IPS-20b (cell line): ENCODE data around the gene ZNF184.

Experiments
- H3K27ac ChIP-seq: one replicate; pipeline ENCODE4 v1.5.1; 2013; ENCODE audit warnings: low read length
- H3K27me3 ChIP-seq: 2 replicates; pipeline ENCODE4 v1.6.1; 2013; ENCODE audit warnings: mild to moderate bottlenecking, low read length, inconsistent platforms; ENCODE audit not compliant: insufficient read depth
- H3K36me3 ChIP-seq: 2 replicates; pipeline ENCODE4 v1.6.1; 2013; ENCODE audit warnings: low read depth, mild to moderate bottlenecking, inconsistent platforms, low read length, moderate library complexity; ENCODE audit not compliant: insufficient read depth
- H3K4me1 ChIP-seq: 2 replicates; pipeline ENCODE4 v1.6.1; 2013; ENCODE audit warnings: mild to moderate bottlenecking, control low read depth, inconsistent platforms, low read length, moderate library complexity; ENCODE audit not compliant: insufficient read depth
- H3K4me3 ChIP-seq: 2 replicates; pipeline ENCODE4 v1.5.1; 2013; ENCODE audit warnings: mild to moderate bottlenecking, low read length, inconsistent platforms
- H3K9ac ChIP-seq: 2 replicates; pipeline ENCODE4 v1.6.1; 2013; ENCODE audit warnings: low read depth, mild to moderate bottlenecking, inconsistent platforms, low read length, moderate library complexity
- H3K9me3 ChIP-seq: 2 replicates; pipeline ENCODE4 v1.6.1; 2013; ENCODE audit warnings: mild to moderate bottlenecking, low read depth, low read length, inconsistent platforms; ENCODE audit not compliant: insufficient read depth

ZNF184 gene

GRCh38 chr6:27477318-27478013, 4.6 kb upstream of the ZNF184 start:
- no peak overlapping the region for H3K27ac ChIP-seq
- no peaks in the 10 kb centered on the region for H3K9me3 ChIP-seq
- H3K4me1 ChIP-seq: peaks cover 3% of the 10 kb centered on the region; the same call in 1 of the 2 replicates
- no peaks in the 10 kb centered on the region for H3K36me3 ChIP-seq
- peak overlapping the region; percentile 94; the same call in 1 of the 2 replicates for H3K4me3 ChIP-seq
- peaks cover 13% of the 10 kb centered on the region; the same call in 1 of the 2 replicates for H3K27me3 ChIP-seq
- H3K9ac ChIP-seq: no peak overlapping the region

- Histone ChIP-seq H3K27me3 (peaks cover 13% of the 10 kb centered on the region; the same call in 1 of the 2 replicates), H3K27ac (no peak overlapping the region), H3K4me3 (no peak overlapping the region), H3K4me1 (peaks cover 3% of the 10 kb centered on the region; the same call in 1 of the 2 replicates), H3K9me3 (no peaks in the 10 kb centered on the region), H3K36me3 (no peaks in the 10 kb centered on the region), H3K9ac (no peak overlapping the region)
Measured at GRCh38 chr6:27476090-27476489, 3.2 kb upstream of the ZNF184 start.

GRCh38 chr6:27474672-27475071, 1.8 kb upstream of the ZNF184 start:
- Histone ChIP-seq H3K4me3 (peak overlapping the region; percentile 34; the same call in 1 of the 2 replicates), H3K9me3 (no peaks in the 10 kb centered on the region), H3K9ac (no peak overlapping the region), H3K36me3 (no peaks in the 10 kb centered on the region), H3K27ac (no peak overlapping the region), H3K27me3 (peaks cover 13% of the 10 kb centered on the region; the same call in 1 of the 2 replicates), H3K4me1 (peaks cover 3% of the 10 kb centered on the region; the same call in 1 of the 2 replicates)

- peak overlapping the region; percentile 34; the same call in 1 of the 2 replicates for H3K4me3 ChIP-seq
- no peak overlapping the region for H3K9ac ChIP-seq
- H3K4me1 ChIP-seq: peaks cover 3% of the 10 kb centered on the region; the same call in 1 of the 2 replicates
- no peaks in the 10 kb centered on the region for H3K9me3 ChIP-seq
- H3K27me3 ChIP-seq: peaks cover 13% of the 10 kb centered on the region; the same call in 1 of the 2 replicates
- peaks cover under 1% of the 10 kb centered on the region; the same call in 1 of the 2 replicates for H3K36me3 ChIP-seq
- no peak overlapping the region for H3K27ac ChIP-seq
Measured at GRCh38 chr6:27474172-27474465, 1.2 kb upstream of the ZNF184 start.

GRCh38 chr6:27472182-27472616, 706 bp downstream of the ZNF184 start:
- no peaks in the 10 kb centered on the region for H3K4me1 ChIP-seq
- H3K9me3 ChIP-seq: no peaks in the 10 kb centered on the region
- H3K27me3 ChIP-seq: peaks cover 4% of the 10 kb centered on the region; the same call in 1 of the 2 replicates
- peak overlapping the region; percentile 82 for H3K4me3 ChIP-seq
- H3K27ac ChIP-seq: peak overlapping the region; percentile 74
- peaks cover 14% of the 10 kb centered on the region for H3K36me3 ChIP-seq
- H3K9ac ChIP-seq: peak overlapping the region; percentile 88

- Histone ChIP-seq H3K9ac (peak overlapping the region; percentile 88; the same call in 1 of the 2 replicates), H3K36me3 (peaks cover 21% of the 10 kb centered on the region)
Measured at GRCh38 chr6:27471365-27472115, 1.4 kb downstream of the ZNF184 start.

GRCh38 chr6:27470023-27470422, 2.9 kb downstream of the ZNF184 start:
- no peak overlapping the region for H3K27ac ChIP-seq
- H3K4me3 ChIP-seq: no peak overlapping the region
- no peaks in the 10 kb centered on the region for H3K4me1 ChIP-seq
- H3K36me3 ChIP-seq: peaks cover 29% of the 10 kb centered on the region
- H3K9ac ChIP-seq: no peak overlapping the region
- no peaks in the 10 kb centered on the region for H3K27me3 ChIP-seq
- no peaks in the 10 kb centered on the region for H3K9me3 ChIP-seq

More at GRCh38 chr6:27471365-27472115, 1.4 kb downstream of the ZNF184 start:
- Histone ChIP-seq H3K27ac (no peak overlapping the region), H3K4me3 (peak overlapping the region; percentile 82), H3K9me3 (no peaks in the 10 kb centered on the region), H3K4me1 (no peaks in the 10 kb centered on the region), H3K27me3 (no peaks in the 10 kb centered on the region)

GRCh38 chr6:27468334-27468733, 4.6 kb downstream of the ZNF184 start:
- Histone ChIP-seq H3K4me1 (no peaks in the 10 kb centered on the region), H3K27me3 (no peaks in the 10 kb centered on the region), H3K27ac (no peak overlapping the region), H3K36me3 (peaks cover 39% of the 10 kb centered on the region), H3K9me3 (peaks cover 4% of the 10 kb centered on the region), H3K4me3 (no peak overlapping the region), H3K9ac (no peak overlapping the region)

GRCh38 chr6:27452496-27452897, 20.4 kb downstream of the ZNF184 start:
- Histone ChIP-seq H3K9ac (no peak overlapping the region), H3K27me3 (no peaks in the 10 kb centered on the region), H3K27ac (no peak overlapping the region), H3K36me3 (peaks cover 79% of the 10 kb centered on the region), H3K9me3 (peaks cover 98% of the 10 kb centered on the region), H3K4me1 (no peaks in the 10 kb centered on the region), H3K4me3 (no peak overlapping the region)

- H3K9me3 ChIP-seq: peaks cover 96% of the 10 kb centered on the region
- H3K27ac ChIP-seq: no peak overlapping the region
- no peaks in the 10 kb centered on the region for H3K27me3 ChIP-seq
- H3K36me3 ChIP-seq: peaks cover 72% of the 10 kb centered on the region
- no peaks in the 10 kb centered on the region for H3K4me1 ChIP-seq
- peak overlapping the region; percentile 14; the same call in 1 of the 2 replicates for H3K4me3 ChIP-seq
- H3K9ac ChIP-seq: no peak overlapping the region
Measured at GRCh38 chr6:27451660-27452390, 21.1 kb downstream of the ZNF184 start.

- Histone ChIP-seq H3K36me3 (peaks cover 38% of the 10 kb centered on the region), H3K4me1 (no peaks in the 10 kb centered on the region), H3K4me3 (no peak overlapping the region), H3K27me3 (no peaks in the 10 kb centered on the region), H3K9me3 (peaks cover 75% of the 10 kb centered on the region), H3K9ac (no peak overlapping the region), H3K27ac (no peak overlapping the region)
Measured at GRCh38 chr6:27448456-27448855, 24.4 kb downstream of the ZNF184 start.
